ENCODE data around the gene ZNF22.
"Not testable (repeated sequence)": the region's sequence is repeated elsewhere in the genome, so short reads cannot be mapped to it uniquely, and the experiment has no call there.

ZNF22 gene

GRCh38 chr10:45006276-45007030 is 5.7 kb downstream of the ZNF22 start:
- Histone ChIP-seq H2AFZ (ENCODE audit: low read depth, low read length) (no peak overlapping the region), H3K27me3 (ENCODE audit: insufficient read depth, low read length) (no peaks in the 10 kb centered on the region), H3K9me3 (ENCODE audit: low read length) (peaks cover 10% of the 10 kb centered on the region), H3K4me1 (ENCODE audit: insufficient read depth, low read length) (peaks cover 5% of the 10 kb centered on the region), H3K4me3 (ENCODE audit: low read length) (no peak overlapping the region), H3K36me3 (ENCODE audit: insufficient read depth, low read length) (peaks cover 21% of the 10 kb centered on the region)

- peaks cover 15% of the 10 kb centered on the region for H3K36me3 ChIP-seq (ENCODE audit: insufficient read depth, low read length)
- H3K4me3 ChIP-seq (ENCODE audit: low read length), result no peak overlapping the region
- no peaks in the 10 kb centered on the region for H3K4me1 ChIP-seq (ENCODE audit: insufficient read depth, low read length)
- peaks cover 5% of the 10 kb centered on the region for H3K9me3 ChIP-seq (ENCODE audit: low read length)
- H3K27me3 ChIP-seq (ENCODE audit: insufficient read depth, low read length), result no peaks in the 10 kb centered on the region
- no peak overlapping the region for H2AFZ ChIP-seq (ENCODE audit: low read depth, low read length)
Observed at GRCh38 chr10:45008524-45009161, 7.9 kb downstream of the ZNF22 start.

DNA sequence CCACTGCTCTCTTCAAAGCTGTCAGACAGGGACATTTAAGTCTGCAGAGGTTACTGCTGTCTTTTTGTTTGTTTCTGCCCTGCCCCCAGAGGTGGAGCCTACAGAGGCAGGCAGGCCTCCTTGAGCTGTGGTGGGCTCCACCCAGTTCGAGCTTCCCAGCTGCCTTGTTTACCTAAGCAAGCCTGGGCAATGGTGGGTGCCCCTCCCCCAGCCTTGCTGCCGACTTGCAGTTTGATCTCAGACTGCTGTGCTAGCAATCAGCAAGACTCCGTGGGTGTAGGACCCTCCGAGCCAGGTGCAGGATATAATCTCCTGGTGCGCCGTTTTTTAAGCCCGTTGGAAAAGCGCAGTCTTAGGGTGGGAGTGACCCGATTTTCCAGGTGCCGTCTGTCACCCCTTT is 13.8 kb downstream of the ZNF22 start:
- not testable (repeated sequence) for H3K4me3 ChIP-seq (ENCODE audit: low read length); H3K9me3 ChIP-seq (ENCODE audit: low read length); H3K4me1 ChIP-seq (ENCODE audit: insufficient read depth, low read length); H3K36me3 ChIP-seq (ENCODE audit: insufficient read depth, low read length); H3K27me3 ChIP-seq (ENCODE audit: insufficient read depth, low read length); H2AFZ ChIP-seq (ENCODE audit: low read depth, low read length)

- Histone ChIP-seq H2AFZ (ENCODE audit: low read depth, low read length) (no peak overlapping the region), H3K9me3 (ENCODE audit: low read length) (no peaks in the 10 kb centered on the region), H3K27me3 (ENCODE audit: insufficient read depth, low read length) (no peaks in the 10 kb centered on the region), H3K36me3 (ENCODE audit: insufficient read depth, low read length) (no peaks in the 10 kb centered on the region), H3K4me1 (ENCODE audit: insufficient read depth, low read length) (no peaks in the 10 kb centered on the region), H3K4me3 (ENCODE audit: low read length) (no peak overlapping the region)
Observed at GRCh38 chr10:45015590-45015989, 14.9 kb downstream of the ZNF22 start.

DNA sequence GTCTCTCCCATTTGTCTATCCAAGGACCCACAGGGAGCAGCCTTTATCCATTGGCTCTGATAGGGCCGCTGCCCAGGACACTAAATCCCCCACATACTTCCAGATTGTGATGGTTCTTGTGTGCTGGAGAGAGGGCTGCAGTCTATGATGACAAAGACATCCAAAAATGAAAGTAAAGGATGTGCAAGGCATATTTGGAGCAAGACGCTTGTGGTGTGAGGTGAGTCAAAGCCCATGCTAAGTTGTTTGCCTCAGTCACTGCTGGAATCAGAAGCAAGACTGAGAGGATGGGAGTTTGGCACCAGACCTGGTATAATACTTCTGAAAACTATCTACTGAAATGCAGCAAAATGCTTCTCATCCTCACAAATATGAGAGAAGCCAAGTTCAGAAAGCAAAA is 22.7 kb downstream of the ZNF22 start:
- H3K4me3 ChIP-seq (ENCODE audit: low read length), result no peak overlapping the region
- H3K9me3 ChIP-seq (ENCODE audit: low read length), result no peaks in the 10 kb centered on the region
- no peaks in the 10 kb centered on the region for H3K36me3 ChIP-seq (ENCODE audit: insufficient read depth, low read length)
- no peak overlapping the region for H2AFZ ChIP-seq (ENCODE audit: low read depth, low read length)
- no peaks in the 10 kb centered on the region for H3K4me1 ChIP-seq (ENCODE audit: insufficient read depth, low read length)
- H3K27me3 ChIP-seq (ENCODE audit: insufficient read depth, low read length), result no peaks in the 10 kb centered on the region

GRCh38 chr10:45034301-45034700 is 33.6 kb downstream of the ZNF22 start:
- Histone ChIP-seq H3K36me3 (ENCODE audit: insufficient read depth, low read length) (no peaks in the 10 kb centered on the region), H3K4me1 (ENCODE audit: insufficient read depth, low read length) (no peaks in the 10 kb centered on the region), H3K27me3 (ENCODE audit: insufficient read depth, low read length) (peaks cover 3% of the 10 kb centered on the region), H3K9me3 (ENCODE audit: low read length) (no peaks in the 10 kb centered on the region), H3K4me3 (ENCODE audit: low read length) (no peak overlapping the region), H2AFZ (ENCODE audit: low read depth, low read length) (no peak overlapping the region)

DNA sequence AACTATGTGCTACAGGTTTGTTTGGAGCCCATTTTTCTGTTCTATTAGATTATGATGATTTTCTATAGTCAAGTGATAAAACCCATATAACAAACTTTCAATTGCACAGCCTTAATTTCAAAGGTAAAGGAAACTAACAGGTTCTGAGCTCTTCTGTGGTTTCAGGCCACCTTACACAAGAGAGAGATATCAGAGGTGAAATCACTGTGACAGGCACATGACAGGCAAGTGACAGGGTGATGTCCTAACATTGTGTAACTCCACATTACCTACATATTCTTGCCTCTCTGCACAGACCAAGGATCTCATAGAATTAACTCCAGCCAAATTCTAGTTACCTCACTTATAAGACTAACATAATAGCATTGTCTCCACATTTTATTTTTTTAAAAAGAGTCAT is 35.0 kb downstream of the ZNF22 start:
- no peaks in the 10 kb centered on the region for H3K9me3 ChIP-seq (ENCODE audit: low read length)
- H3K4me1 ChIP-seq (ENCODE audit: insufficient read depth, low read length), result no peaks in the 10 kb centered on the region
- H3K36me3 ChIP-seq (ENCODE audit: insufficient read depth, low read length), result no peaks in the 10 kb centered on the region
- no peak overlapping the region for H3K4me3 ChIP-seq (ENCODE audit: low read length)
- H3K27me3 ChIP-seq (ENCODE audit: insufficient read depth, low read length), result peaks cover 3% of the 10 kb centered on the region
- no peak overlapping the region for H2AFZ ChIP-seq (ENCODE audit: low read depth, low read length)

GRCh38 chr10:45040921-45041542 is 40.3 kb downstream of the ZNF22 start:
- Histone ChIP-seq H2AFZ (ENCODE audit: low read depth, low read length) (no peak overlapping the region), H3K4me1 (ENCODE audit: insufficient read depth, low read length) (no peaks in the 10 kb centered on the region), H3K4me3 (ENCODE audit: low read length) (no peak overlapping the region), H3K27me3 (ENCODE audit: insufficient read depth, low read length) (no peaks in the 10 kb centered on the region), H3K36me3 (ENCODE audit: insufficient read depth, low read length) (no peaks in the 10 kb centered on the region), H3K9me3 (ENCODE audit: low read length) (no peaks in the 10 kb centered on the region)

DNA sequence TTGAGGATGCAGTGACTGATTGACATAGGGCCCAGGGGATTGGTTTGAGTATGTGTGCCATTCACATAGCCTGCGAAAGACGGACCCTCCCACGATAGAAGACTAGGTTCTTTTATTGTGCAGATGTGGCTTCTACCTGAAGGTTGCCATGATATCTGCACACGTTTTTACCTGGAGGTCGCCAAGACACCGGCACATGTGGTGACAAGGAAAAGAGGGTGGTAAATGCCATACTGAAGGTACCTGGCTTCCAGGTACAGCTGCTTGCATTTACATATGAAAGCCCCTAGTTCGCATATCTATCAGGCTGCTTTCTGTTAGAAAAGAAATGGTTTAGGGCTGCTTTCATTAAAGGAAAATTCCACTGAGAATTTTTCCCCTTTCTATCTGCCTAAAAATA is 43.6 kb downstream of the ZNF22 start:
- Histone ChIP-seq H3K9me3 (ENCODE audit: low read length) (no peaks in the 10 kb centered on the region), H3K4me3 (ENCODE audit: low read length) (no peak overlapping the region), H3K36me3 (ENCODE audit: insufficient read depth, low read length) (no peaks in the 10 kb centered on the region), H2AFZ (ENCODE audit: low read depth, low read length) (no peak overlapping the region), H3K27me3 (ENCODE audit: insufficient read depth, low read length) (no peaks in the 10 kb centered on the region), H3K4me1 (ENCODE audit: insufficient read depth, low read length) (no peaks in the 10 kb centered on the region)

GRCh38 chr10:45050551-45051235 is 50.0 kb downstream of the ZNF22 start:
- Histone ChIP-seq H3K9me3 (ENCODE audit: low read length) (no peaks in the 10 kb centered on the region), H3K27me3 (ENCODE audit: insufficient read depth, low read length) (no peaks in the 10 kb centered on the region), H3K36me3 (ENCODE audit: insufficient read depth, low read length) (no peaks in the 10 kb centered on the region), H2AFZ (ENCODE audit: low read depth, low read length) (no peak overlapping the region), H3K4me3 (ENCODE audit: low read length) (no peak overlapping the region), H3K4me1 (ENCODE audit: insufficient read depth, low read length) (no peaks in the 10 kb centered on the region)

DNA sequence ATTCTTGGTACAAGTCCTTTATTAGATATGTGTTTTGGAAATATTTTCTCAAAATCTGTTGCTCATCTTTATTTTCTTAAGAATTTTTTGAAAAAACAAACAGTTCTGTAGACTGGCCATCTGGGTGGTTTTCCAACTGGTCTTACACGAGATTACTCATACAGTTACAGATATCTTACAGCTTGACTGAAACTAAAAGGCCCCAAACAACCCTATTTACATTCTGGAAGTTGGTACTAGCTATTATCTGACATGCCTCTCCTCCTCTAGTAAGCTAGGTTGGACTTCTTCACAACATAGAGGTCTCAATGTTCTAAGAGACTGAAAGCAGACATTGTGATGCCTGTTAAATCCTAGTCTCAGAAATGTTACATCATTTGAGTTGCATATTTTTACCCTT is 52.0 kb downstream of the ZNF22 start:
- Histone ChIP-seq H2AFZ (ENCODE audit: low read depth, low read length) (no peak overlapping the region), H3K4me1 (ENCODE audit: insufficient read depth, low read length) (no peaks in the 10 kb centered on the region), H3K36me3 (ENCODE audit: insufficient read depth, low read length) (no peaks in the 10 kb centered on the region), H3K4me3 (ENCODE audit: low read length) (no peak overlapping the region), H3K27me3 (ENCODE audit: insufficient read depth, low read length) (no peaks in the 10 kb centered on the region), H3K9me3 (ENCODE audit: low read length) (no peaks in the 10 kb centered on the region)

DNA sequence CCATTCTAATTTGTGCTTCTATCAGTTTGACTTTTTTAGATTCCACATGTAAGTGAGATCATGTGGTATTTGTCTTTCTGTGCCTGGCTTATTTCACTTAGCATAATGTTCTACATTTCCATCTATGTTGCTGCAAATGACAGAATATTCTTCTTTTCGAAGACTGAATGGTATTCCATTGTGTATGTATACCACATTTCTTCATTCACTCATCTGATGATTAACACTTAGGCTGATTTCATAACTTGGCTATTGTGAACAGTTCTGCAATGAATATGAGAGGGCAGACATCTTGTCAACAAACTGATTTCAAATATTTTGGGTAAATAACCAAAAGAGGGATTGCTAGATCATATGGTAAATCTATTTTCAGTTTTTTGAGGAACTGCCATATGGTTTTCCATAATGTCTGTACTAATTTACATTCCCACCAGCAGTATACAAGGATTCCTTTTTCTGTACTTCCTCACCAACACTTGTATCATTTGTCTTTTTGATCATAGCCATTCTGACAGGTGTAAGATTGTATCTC is 52.9 kb downstream of the ZNF22 start:
- H2AFZ ChIP-seq (ENCODE audit: low read depth, low read length), result no peak overlapping the region

More for the DNA sequence above, 52.9 kb downstream of the ZNF22 start:
- Histone ChIP-seq H3K27me3 (ENCODE audit: insufficient read depth, low read length) (no peaks in the 10 kb centered on the region), H3K36me3 (ENCODE audit: insufficient read depth, low read length) (no peaks in the 10 kb centered on the region), H3K4me1 (ENCODE audit: insufficient read depth, low read length) (no peaks in the 10 kb centered on the region), H3K4me3 (ENCODE audit: low read length) (no peak overlapping the region), H3K9me3 (ENCODE audit: low read length) (no peaks in the 10 kb centered on the region)

All from neuron (in vitro differentiated cells).